K562 (cell line): Measurements from ENCODE around the gene MYMK. TPM values are rescaled to one million over a fixed set of nuclear protein-coding genes. Genes with fewer than 3 reads are reported as not detected.

Experiments used
- ATAC-seq: fragments of 200-7000 bp; cut with Tn5 transposase; 3 replicates; pipeline ENCODE4 v1.9.1; 2020; ENCODE audit warnings: moderate library complexity
- BruUV-seq: library from RNA; stranded (reverse); fragments of 400-500 nt; replicated peaks from 2 replicates; lab custom pipeline; 2021; lab: Mats Ljungman, UMichigan
- CTCF ChIA-PET: fragments of 300-600 bp; formaldehyde crosslinking; extraction: SDS; loops from one replicate; lab custom pipeline; 2021; ENCODE audit warnings: low intra/inter-chr PET ratio; lab: Yijun Ruan, JAX
- POLR2A ChIA-PET: fragments of 300-600, 350-650 bp; sonication (Branson Sonifier 250); formaldehyde crosslinking; extraction: SDS; loops from one replicate; lab custom pipeline; 2021; ENCODE audit warnings: antibody characterized with exemption, inconsistent platforms; lab: Yijun Ruan, JAX
- DNase-seq, 4 experiments: peaks; one replicate each; pipeline versions ENCODE4 v3.0.0 to v3.0.0-alpha.2; 2011 to 2018; ENCODE audit warnings: low spot score in 3 of 4, mixed read lengths in 3 of 4; ENCODE audit errors: extremely low read depth in 1 of 4
- FAIRE-seq: peaks from 2 replicates; lab custom pipeline; 2011; peaks lifted over from hg19 to GRCh38; lab: Jason Lieb, UNC
- H2AFZ ChIP-seq: 2 replicates; pipeline ENCODE4 v1.6.0; 2011; ENCODE audit warnings: low read depth, low read length, control low read depth, inconsistent platforms
- H3K27ac ChIP-seq: fragments of 200-600 bp; 3 replicates; pipeline ENCODE4 v1.8.0; 2011; ENCODE audit warnings: low read depth, mild to moderate bottlenecking, control low read depth, inconsistent platforms, low read length, moderate library complexity, mixed read lengths; ENCODE audit errors: extremely low read depth
- H3K27me3 ChIP-seq, 2 experiments: fragments of 300-600 bp in 1 of 2; 2 replicates in 1 of 2; 3 replicates in 1 of 2; pipeline versions ENCODE4 v1.6.0 to v1.8.0; 2011; ENCODE audit warnings: inconsistent platforms in 2 of 2, low read length in 2 of 2, mild to moderate bottlenecking in 1 of 2, mixed read lengths in 1 of 2, moderate library complexity in 1 of 2; ENCODE audit not compliant: control insufficient read depth in 2 of 2, insufficient read depth in 2 of 2
- H3K36me3 ChIP-seq: fragments of 300-600 bp; 3 replicates; pipeline ENCODE4 v1.8.0; 2011; ENCODE audit warnings: mild to moderate bottlenecking, low read length, inconsistent platforms; ENCODE audit not compliant: control insufficient read depth, insufficient read depth
- H3K4me1 ChIP-seq, 2 experiments: fragments of 200-600 bp in 1 of 2; replicated peaks in 1 of 2; 2 replicates in 1 of 2; 3 replicates in 1 of 2; pipeline versions ENCODE4 v1.5.1 to v1.8.0; 2011; ENCODE audit warnings: inconsistent platforms in 2 of 2, low read length in 2 of 2, mild to moderate bottlenecking in 1 of 2, mixed read lengths in 1 of 2, moderate library complexity in 1 of 2; ENCODE audit not compliant: control insufficient read depth in 2 of 2, insufficient read depth in 2 of 2
- H3K4me2 ChIP-seq: 2 replicates; pipeline ENCODE4 v1.6.1; 2011; ENCODE audit warnings: low read length, control low read depth, inconsistent platforms, mixed read lengths; ENCODE audit not compliant: insufficient read depth
- H3K4me3 ChIP-seq: fragments of 200-600 bp; sonication (generic), shearing (Covaris generic); 2 replicates; pipeline ENCODE4 v1.5.1; 2016; ENCODE audit warnings: control low read depth, inconsistent platforms
- H3K79me2 ChIP-seq: fragments of 200-600 bp; 3 replicates; pipeline ENCODE4 v1.8.0; 2011; ENCODE audit warnings: low read length, inconsistent platforms; ENCODE audit not compliant: control insufficient read depth, insufficient read depth
- H3K9ac ChIP-seq, 2 experiments: 2 replicates each; pipeline versions ENCODE4 v1.6.0 to v1.6.1; 2011; ENCODE audit warnings: low read depth in 2 of 2, low read length in 2 of 2, control low read depth in 1 of 2, inconsistent platforms in 1 of 2, mild to moderate bottlenecking in 1 of 2, mixed read lengths in 1 of 2; ENCODE audit not compliant: insufficient read depth in 1 of 2
- H3K9me1 ChIP-seq: one replicate; pipeline ENCODE4 v1.6.0; 2011; ENCODE audit warnings: inconsistent platforms, mild to moderate bottlenecking, low read length, moderate library complexity; ENCODE audit not compliant: control insufficient read depth, insufficient read depth
- H3K9me3 ChIP-seq: replicated peaks from 2 replicates; pipeline ENCODE4 v1.5.1; 2011; ENCODE audit warnings: low read depth, low read length, inconsistent platforms; ENCODE audit not compliant: control insufficient read depth, insufficient read depth
- H4K20me1 ChIP-seq: replicated peaks from 2 replicates; pipeline ENCODE4 v1.6.1; 2011; ENCODE audit warnings: low read length, inconsistent platforms, mixed read lengths; ENCODE audit not compliant: control insufficient read depth, insufficient read depth
- ADNP ChIP-seq: fragments of 200-800 bp; sonication (Bioruptor generic); IDR thresholded peaks from 2 replicates; pipeline ENCODE4 v1.6.1; 2016; ENCODE audit warnings: missing genetic modification characterization, missing compliant biosample characterization
- ARID3B ChIP-seq: fragments of 250-450 bp; sonication (Bioruptor Pico); IDR thresholded peaks from 2 replicates; pipeline ENCODE4 v1.4.0; 2020; ENCODE audit warnings: borderline replicate concordance
- GABPA ChIP-seq: fragments of 200-800 bp; sonication (Bioruptor generic); conservative IDR thresholded peaks from 2 replicates; pipeline ENCODE4 v1.6.1; 2016; ENCODE audit warnings: low read depth, missing genetic modification characterization, missing compliant biosample characterization
- KAT7 ChIP-seq: sonication (generic); formaldehyde crosslinking; IDR thresholded peaks from 2 replicates; pipeline ENCODE4 v1.8.0; 2022; ENCODE audit warnings: missing genetic modification reagents, mild to moderate bottlenecking, borderline replicate concordance
- KDM4B ChIP-seq, 2 experiments: fragments of 450-650 bp in 1 of 2; sonication (generic) in 1 of 2; IDR thresholded peaks; 2 replicates each; pipeline ENCODE4 v1.6.1; 2016 to 2017; ENCODE audit warnings: borderline replicate concordance in 2 of 2, antibody characterized with exemption in 1 of 2, low read depth in 1 of 2, mild to moderate bottlenecking in 1 of 2
- MCM2 ChIP-seq: fragments of 450-650 bp; IDR thresholded peaks from 2 replicates; pipeline ENCODE4 v1.6.1; 2017; ENCODE audit warnings: low read depth, mild to moderate bottlenecking
- MTA3 ChIP-seq: fragments of 450-650 bp; formaldehyde crosslinking; IDR thresholded peaks from 2 replicates; pipeline ENCODE4 v1.6.1; 2017; ENCODE audit warnings: mild to moderate bottlenecking, borderline replicate concordance
- NR3C1 ChIP-seq: sonication (generic); formaldehyde crosslinking; IDR thresholded peaks from 2 replicates; pipeline ENCODE4 v1.8.1; 2022; ENCODE audit warnings: missing genetic modification reagents
- OTX1 ChIP-seq: fragments of 450-650 bp; formaldehyde crosslinking; IDR thresholded peaks from 2 replicates; pipeline ENCODE4 v1.4.0; 2022; ENCODE audit warnings: mild to moderate bottlenecking
- POLR2G ChIP-seq: fragments of 200-400 bp; formaldehyde crosslinking; IDR thresholded peaks from 2 replicates; pipeline ENCODE4 v1.6.1; 2017; ENCODE audit warnings: low read depth, mild to moderate bottlenecking, antibody characterized with exemption, low read length, moderate library complexity
- SIN3A ChIP-seq, 2 experiments: fragments of 150-350 bp in 1 of 2; IDR thresholded peaks; 2 replicates each; pipeline ENCODE4 v1.6.1; 2011 to 2016; ENCODE audit warnings: borderline replicate concordance in 2 of 2, low read depth in 2 of 2, low read length in 2 of 2, mild to moderate bottlenecking in 2 of 2, moderate library complexity in 2 of 2; ENCODE audit not compliant: control insufficient read depth in 1 of 2
- SMARCC2 ChIP-seq: fragments of 450-650 bp; IDR thresholded peaks from 2 replicates; pipeline ENCODE4 v1.6.1; 2017; ENCODE audit warnings: antibody characterized with exemption, moderate library complexity, mild to moderate bottlenecking, low read depth
- XRCC5 ChIP-seq: fragments of 200-400 bp; formaldehyde crosslinking; IDR thresholded peaks from 2 replicates; pipeline ENCODE4 v1.6.1; 2017; ENCODE audit warnings: low read depth, mild to moderate bottlenecking, low read length
- ZEB2 ChIP-seq: fragments of 450-650 bp; IDR thresholded peaks from 2 replicates; pipeline ENCODE4 v1.6.1; 2016
- ZNF143 ChIP-seq: sonication (generic); formaldehyde crosslinking; IDR thresholded peaks from 2 replicates; pipeline ENCODE4 v1.9.0; 2022; ENCODE audit warnings: mild to moderate bottlenecking, missing genetic modification reagents
- WGBS: fragments of 100-300 bp; shearing (Covaris generic); methylation state at CpG from one replicate; pipeline ENCODE4 v1.1.6; 2016; ENCODE audit warnings: low coverage, mixed read lengths; ENCODE audit not compliant: insufficient coverage; ENCODE audit errors: missing lambda C conversion rate; 5-methylcytosine and 5-hydroxymethylcytosine counted together
- in situ Hi-C: fragments of 300-500 bp; cut with MboI; formaldehyde crosslinking; loops from 4 replicates; pipeline ENCODE4 v1.15.0; 2018; ENCODE audit warnings: inconsistent platforms, mixed read lengths
- intact Hi-C: fragments of 100-400 bp; cut with micrococcal nuclease; formaldehyde crosslinking; loops from 2 replicates; pipeline ENCODE4 v1.14.2; 2022
- polyA plus RNA-seq, 8 experiments: library from polyadenylated mRNA; depleted of rRNA in 4 of 8; stranded (reverse) in 5 of 8; unstranded in 3 of 8; fragments of >200 nt; fragmentation: Nextera tagmentation in 2 of 8; fragmentation: Illumina TruSeq in 1 of 8; extraction: Ambion mirVana in 2 of 8; extraction: Trizol in 1 of 8; gene quantifications; 2 replicates each; pipeline versions ENCODE4 v1.2.1 to v1.2.3, GENCODE V29; 2011 to 2014; ENCODE audit warnings: inconsistent platforms in 1 of 8, missing spikeins in 1 of 8
- total RNA-seq, 7 experiments: library from RNA; depleted of rRNA in 6 of 7; stranded (reverse); fragments of >200 nt in 6 of 7; fragmentation: Illumina TruSeq in 2 of 7; extraction: Trizol in 2 of 7; gene quantifications; 2 replicates each; pipeline versions ENCODE4 v1.2.1 to v1.2.3, GENCODE V29; 2011 to 2021; ENCODE audit warnings: low replicate concordance in 1 of 7
- TF ChIP-seq, protein P1 (sequence below): sonication (generic); formaldehyde crosslinking; IDR thresholded peaks from 2 replicates; pipeline ENCODE4 v1.8.0; 2023; ENCODE audit warnings: mild to moderate bottlenecking, missing genetic modification reagents
- TF ChIP-seq, protein P2 (sequence below): sonication (generic); formaldehyde crosslinking; IDR thresholded peaks from 2 replicates; pipeline ENCODE4 v1.8.1; 2023; ENCODE audit warnings: mild to moderate bottlenecking, missing genetic modification reagents

MYMK gene
- total and polyA plus RNA-seq, 9 of the 15 experiments (the other 6 are each of a cell fraction or from before 2014, with no cell fraction given), result not detected

GRCh38 chr9:133483611-133484010 is 41.1 kb downstream of the MYMK start:
- Histone ChIP-seq H2AFZ (no peak overlapping the region), H3K27ac (no peak overlapping the region), H3K4me3 (no peak overlapping the region), H4K20me1 (no peaks in the 10 kb centered on the region), H3K9ac (no peak overlapping the region), H3K36me3 (no peaks in the 10 kb centered on the region), H3K4me1 (peaks cover 0 to 38% of the 10 kb centered on the region in 2 experiments; a peak in 3 of 5 replicates), H3K4me2 (no peak overlapping the region), H3K79me2 (no peaks in the 10 kb centered on the region), H3K9me3 (no peaks in the 10 kb centered on the region), H3K9me1 (no peaks in the 10 kb centered on the region), H3K27me3 (peaks cover 11 to 49% of the 10 kb centered on the region in 2 experiments)
- FAIRE-seq, result no peak
- intact Hi-C loops, result no loop called here
- WGBS, result 10% methylated on average over 7 of the region's 9 CpGs
- in situ Hi-C loops, result no loop called here
- DNase-seq, result no peak
- no TSS peak for BruUV-seq
- CTCF ChIA-PET, result no interaction called here
- no peak for ATAC-seq
- POLR2A ChIA-PET, result no interaction called here
- no peak for TF ChIP-seq KDM4B (IDR thresholded peaks at IDR 0.05; ENCODE audit: borderline replicate concordance in 2 of 2, low read depth in 1 of 2)
- TF ChIP-seq, protein P1, sequence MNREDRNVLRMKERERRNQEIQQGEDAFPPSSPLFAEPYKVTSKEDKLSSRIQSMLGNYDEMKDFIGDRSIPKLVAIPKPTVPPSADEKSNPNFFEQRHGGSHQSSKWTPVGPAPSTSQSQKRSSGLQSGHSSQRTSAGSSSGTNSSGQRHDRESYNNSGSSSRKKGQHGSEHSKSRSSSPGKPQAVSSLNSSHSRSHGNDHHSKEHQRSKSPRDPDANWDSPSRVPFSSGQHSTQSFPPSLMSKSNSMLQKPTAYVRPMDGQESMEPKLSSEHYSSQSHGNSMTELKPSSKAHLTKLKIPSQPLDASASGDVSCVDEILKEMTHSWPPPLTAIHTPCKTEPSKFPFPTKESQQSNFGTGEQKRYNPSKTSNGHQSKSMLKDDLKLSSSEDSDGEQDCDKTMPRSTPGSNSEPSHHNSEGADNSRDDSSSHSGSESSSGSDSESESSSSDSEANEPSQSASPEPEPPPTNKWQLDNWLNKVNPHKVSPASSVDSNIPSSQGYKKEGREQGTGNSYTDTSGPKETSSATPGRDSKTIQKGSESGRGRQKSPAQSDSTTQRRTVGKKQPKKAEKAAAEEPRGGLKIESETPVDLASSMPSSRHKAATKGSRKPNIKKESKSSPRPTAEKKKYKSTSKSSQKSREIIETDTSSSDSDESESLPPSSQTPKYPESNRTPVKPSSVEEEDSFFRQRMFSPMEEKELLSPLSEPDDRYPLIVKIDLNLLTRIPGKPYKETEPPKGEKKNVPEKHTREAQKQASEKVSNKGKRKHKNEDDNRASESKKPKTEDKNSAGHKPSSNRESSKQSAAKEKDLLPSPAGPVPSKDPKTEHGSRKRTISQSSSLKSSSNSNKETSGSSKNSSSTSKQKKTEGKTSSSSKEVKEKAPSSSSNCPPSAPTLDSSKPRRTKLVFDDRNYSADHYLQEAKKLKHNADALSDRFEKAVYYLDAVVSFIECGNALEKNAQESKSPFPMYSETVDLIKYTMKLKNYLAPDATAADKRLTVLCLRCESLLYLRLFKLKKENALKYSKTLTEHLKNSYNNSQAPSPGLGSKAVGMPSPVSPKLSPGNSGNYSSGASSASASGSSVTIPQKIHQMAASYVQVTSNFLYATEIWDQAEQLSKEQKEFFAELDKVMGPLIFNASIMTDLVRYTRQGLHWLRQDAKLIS (CRISPR knock-in tag), result no peak
- no peak for TF ChIP-seq ARID3B (CRISPR knock-in tag)
- TF ChIP-seq, protein P2, sequence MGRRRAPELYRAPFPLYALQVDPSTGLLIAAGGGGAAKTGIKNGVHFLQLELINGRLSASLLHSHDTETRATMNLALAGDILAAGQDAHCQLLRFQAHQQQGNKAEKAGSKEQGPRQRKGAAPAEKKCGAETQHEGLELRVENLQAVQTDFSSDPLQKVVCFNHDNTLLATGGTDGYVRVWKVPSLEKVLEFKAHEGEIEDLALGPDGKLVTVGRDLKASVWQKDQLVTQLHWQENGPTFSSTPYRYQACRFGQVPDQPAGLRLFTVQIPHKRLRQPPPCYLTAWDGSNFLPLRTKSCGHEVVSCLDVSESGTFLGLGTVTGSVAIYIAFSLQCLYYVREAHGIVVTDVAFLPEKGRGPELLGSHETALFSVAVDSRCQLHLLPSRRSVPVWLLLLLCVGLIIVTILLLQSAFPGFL, result no peak
- TF ChIP-seq POLR2G, result no peak
- TF ChIP-seq ADNP (tag), result no peak
- no peak for TF ChIP-seq ZNF143
- TF ChIP-seq MCM2, result no peak
- TF ChIP-seq MTA3, result no peak
- TF ChIP-seq GABPA (tag), result no peak
- TF ChIP-seq KAT7, result no peak
- no peak for TF ChIP-seq NR3C1
- no peak for TF ChIP-seq ZEB2
- TF ChIP-seq SIN3A (IDR thresholded peaks at IDR 0.05; ENCODE audit: borderline replicate concordance in 2 of 2, control insufficient read depth in 1 of 2, low read depth in 2 of 2, low read length in 2 of 2), result no peak
- no peak for TF ChIP-seq SMARCC2
- TF ChIP-seq OTX1 (CRISPR knock-in tag), result no peak
- TF ChIP-seq XRCC5, result no peak
